LoVo (cell line): ENCODE results near the gene ADAMTS14.

ENCODE experiments used
- DNase-seq: peaks from one replicate; pipeline ENCODE4 v3.0.0-alpha.2; 2016; ENCODE audit warnings: low spot score

ADAMTS14 gene

DNA sequence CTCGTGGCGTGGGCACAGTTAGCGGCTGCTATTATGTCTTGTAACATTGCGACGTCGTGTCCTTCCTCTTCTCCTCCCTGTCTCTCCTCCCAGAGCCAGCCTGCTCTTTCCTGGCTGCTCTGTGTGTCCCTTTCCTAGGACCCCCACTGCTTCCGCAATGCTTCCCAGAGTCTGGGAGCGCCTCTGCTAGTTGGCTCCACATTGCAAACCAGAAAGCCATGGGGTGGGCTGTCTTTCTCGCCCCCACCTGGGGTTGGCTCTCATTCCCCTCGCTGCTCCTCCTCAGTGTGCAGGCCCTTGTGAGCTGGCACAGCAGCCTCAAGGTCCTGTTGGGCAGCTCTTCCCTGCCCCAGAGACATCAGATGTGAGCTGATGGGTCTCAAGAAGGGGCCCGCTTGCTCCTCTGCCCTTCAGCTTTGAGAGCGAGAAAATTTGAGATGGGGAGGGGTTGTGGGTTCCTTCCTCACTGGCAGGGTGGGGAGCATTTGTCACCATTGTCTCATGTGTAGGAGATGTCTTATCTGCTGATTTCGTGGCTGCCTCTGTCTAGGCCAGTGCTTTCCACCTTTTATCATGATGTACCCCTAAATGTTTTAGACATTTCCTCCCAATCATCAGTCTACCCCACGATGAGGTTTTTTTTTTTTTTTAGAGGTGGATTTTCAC, 3.3 kb downstream of the ADAMTS14 start:
- no peak for DNase-seq

DNA sequence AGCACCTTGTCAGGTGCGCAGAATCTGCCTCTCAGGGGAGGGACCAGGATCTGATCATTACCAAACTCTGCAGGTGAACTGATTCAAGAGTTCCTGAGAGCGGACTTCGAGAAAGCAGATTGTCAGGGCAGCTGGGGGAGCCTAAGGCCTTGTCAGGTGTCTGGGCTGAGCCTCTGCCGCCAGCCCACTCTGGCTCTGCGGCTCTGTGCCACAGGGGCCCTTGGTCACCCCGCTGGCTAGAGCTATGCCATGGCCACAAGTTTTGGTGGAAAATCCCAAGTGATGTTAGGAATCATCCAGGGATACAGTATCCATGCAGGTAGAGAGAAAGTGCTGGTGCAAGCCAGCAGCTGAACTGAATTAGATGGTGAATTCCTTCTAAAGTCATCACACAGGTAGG, 4.2 kb downstream of the ADAMTS14 start:
- DNase-seq, result no peak

DNA sequence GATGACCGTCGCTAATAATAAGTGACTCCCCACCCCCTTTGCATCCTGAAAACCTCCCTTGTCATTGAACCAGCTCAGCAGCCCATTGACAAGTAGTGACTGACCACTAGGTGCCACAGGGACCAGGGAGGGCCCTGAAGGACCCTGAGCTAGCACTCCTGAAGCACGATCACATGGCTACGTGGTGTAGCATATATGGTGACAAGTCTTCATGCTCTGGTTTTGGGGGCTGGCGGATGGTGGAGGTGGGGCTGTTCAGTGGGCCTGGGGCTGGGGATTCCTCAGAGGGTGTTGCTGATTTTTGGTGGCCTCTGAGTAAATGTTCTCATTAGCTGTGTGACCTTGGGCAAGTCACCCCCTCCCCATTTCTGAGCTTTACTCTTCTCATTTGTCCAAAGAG, 4.7 kb downstream of the ADAMTS14 start:
- no peak for DNase-seq

DNA sequence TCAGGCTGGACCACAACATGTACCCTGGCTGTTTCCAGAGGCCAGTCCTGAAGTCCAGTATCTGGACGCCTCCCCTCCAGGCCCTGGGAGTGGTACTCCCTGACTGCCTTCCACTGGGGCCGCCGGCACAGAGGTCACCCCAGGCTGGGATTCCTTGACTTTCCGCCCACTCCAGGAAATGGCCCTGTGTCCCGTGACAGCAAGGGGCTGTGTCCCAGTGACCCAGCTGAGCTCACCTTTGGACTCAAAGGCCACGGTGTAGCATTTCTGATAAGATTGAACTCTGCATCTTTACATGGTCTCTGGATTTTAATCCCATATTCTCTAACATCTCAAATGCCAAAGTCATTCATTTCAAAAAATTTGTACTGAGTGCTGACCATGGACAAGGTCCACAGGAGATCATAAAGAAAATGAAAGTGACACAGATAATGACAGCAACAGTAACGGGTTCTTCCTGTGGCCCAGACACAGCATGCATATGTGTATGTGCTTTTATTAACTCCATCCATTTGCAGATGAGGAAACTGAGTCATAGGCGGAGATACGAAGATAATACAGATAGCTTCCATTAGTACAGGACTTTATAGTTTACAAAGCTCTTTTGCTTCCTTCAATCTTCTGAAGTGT, 5.4 kb downstream of the ADAMTS14 start:
- DNase-seq, result no peak

DNA sequence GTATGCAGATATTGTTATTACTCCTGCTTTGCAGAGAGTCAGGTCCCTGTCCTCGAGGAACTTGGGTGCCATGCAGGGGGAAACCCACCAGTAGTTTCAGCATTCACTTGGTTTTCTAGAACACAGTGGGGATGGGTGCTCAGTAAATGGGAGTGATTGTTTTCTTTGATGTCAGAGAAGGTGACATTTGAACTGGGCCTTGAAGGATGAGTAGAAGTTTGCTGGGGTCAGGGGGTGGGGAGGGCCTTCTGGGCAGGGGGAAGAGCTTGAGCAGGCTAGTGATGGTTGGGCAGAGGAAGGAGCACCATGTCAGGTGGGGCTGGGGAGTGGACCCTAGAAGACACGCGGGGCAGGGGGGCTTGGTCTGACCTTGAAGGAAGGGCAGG, 5.9 kb downstream of the ADAMTS14 start:
- DNase-seq, result no peak

DNA sequence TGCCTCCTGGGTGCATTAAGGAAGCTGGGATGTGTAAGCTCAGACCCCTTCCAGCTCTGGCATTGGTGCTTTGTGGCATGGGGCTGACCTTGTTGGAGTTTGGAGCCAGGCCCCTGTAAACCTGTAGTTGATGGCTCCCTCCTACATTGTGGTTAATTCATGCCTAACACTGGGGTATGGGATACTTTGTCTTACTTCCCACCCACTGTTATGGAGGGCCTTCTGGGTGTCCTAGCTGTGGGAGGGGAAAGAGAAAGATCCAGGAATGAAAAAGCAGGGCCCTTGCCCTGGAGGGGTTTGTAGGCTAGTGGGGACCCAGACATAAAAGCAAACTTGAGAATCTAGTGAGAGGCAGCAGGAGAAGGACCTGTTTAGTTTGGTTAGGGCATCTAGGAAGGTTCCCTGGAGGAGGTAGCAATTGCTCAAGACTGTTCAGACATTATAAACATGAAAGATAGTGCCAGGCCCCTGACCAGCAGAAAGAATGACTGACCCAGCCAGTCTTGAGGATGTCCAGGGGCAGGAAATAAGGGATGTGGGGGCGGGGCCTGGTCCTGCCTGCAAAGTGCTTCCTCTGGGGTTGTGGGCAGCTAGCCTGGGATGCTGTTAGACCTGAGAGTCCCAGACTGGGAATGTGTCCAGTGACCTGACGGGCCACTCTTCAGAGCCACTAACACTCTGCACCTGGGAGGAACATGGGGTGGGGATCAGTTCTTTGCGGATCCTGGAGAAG, 6.6 kb downstream of the ADAMTS14 start:
- no peak for DNase-seq

DNA sequence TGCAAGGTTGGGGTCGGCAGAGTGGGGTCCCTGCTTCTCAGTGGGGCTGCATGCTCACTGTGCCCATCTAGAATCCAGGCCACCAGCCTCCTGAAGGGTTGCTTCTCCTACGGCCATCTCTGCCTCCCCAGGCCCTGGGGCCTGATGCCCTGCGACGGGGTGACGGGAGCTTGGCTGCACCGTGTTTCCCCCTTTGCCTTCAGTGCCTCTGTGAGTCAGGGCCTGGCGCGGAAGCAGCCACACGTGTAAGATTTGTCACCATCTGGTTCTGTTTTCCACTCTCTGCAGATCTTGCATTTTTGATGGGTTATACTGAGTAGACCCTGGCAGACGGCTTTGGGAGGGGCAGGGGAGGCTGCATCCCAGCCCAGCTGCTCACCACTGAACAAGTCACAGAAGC, 7.2 kb downstream of the ADAMTS14 start:
- no peak for DNase-seq

DNA sequence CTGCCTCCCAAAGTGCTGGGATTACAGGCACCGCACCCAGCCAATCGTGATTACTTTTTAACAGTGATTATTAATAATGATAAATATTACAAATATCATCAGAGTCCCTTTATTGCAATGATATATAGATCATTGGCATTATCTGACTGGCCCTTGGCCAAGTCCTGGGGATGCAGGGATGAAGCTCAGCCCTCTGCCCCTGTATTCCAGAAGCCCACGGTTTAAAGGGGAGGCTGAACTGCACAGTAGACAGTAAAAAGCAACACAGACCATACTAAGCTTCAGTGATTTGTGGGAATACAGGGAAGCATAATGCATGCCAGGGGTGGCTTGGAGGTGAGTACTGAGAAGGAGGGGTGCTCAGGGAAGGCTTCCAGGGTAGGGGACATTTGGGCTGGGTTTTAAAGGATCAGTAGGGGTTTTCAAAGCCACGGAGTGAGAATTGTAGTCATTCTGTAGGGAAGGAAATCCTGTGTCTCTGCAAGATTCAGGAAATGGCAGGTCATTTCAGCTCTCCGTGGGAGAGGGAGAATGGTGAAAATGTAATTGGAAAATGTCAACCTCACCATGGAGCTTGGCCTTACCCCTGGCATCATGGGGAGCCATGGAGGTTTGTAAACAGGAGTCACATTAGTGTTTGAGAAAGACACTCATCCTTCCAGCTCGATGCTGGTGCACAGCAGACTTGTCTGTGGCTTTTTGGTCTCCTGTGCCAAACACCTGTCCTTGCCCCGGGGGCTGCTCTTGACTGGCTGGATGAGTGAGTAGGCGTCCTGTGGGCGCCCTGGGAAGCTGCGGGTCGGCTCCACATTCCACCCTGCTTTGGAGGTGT, 8.8 kb downstream of the ADAMTS14 start:
- no peak for DNase-seq

DNA sequence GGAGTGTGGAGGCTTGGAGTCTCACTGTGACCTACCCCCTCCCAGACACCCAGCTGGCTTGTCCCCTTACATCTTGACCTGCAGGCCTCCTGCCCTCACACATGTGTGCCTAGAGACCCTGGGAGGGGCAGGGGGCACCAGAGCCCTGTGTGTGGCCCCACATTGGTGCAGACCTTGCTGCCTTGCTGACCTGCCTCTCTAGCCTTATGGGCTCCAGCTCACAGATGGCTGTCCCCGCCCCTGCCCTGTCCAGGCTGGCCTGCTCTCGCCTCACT, 9.4 kb downstream of the ADAMTS14 start:
- DNase-seq, result no peak

DNA sequence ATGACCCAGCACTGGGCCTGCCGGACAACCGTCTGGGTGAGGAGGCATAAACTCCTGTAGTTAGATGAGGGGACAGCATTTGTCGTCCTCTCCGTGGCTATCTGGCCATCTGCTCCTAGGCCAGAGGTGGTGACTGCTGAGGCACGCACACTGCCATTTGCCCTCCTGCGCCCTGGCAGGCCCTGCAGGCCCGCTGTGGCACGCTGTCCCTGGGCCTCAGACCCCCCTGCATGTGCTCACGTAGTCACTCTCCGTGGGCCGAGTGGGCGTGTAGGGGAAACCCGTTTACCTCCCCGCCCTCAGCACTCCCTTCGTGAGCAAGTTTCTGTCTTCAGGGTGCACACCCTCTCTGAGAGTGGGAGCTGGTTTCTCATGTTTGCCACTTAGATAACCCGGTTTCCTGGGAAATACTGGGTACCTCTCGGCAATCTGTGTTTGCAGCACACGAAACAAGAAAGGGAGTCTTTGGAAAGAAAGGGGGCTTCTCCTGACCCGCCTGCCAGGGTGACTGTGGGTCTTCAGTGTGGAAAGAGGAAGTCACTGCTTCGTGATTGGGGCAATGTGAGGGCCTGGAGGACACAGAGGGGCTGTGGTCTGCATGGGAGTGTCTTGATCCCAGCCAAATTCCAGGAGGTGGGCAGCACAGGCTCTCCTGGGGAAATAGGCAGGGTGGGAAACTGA, 10.8 kb downstream of the ADAMTS14 start:
- no peak for DNase-seq

DNA sequence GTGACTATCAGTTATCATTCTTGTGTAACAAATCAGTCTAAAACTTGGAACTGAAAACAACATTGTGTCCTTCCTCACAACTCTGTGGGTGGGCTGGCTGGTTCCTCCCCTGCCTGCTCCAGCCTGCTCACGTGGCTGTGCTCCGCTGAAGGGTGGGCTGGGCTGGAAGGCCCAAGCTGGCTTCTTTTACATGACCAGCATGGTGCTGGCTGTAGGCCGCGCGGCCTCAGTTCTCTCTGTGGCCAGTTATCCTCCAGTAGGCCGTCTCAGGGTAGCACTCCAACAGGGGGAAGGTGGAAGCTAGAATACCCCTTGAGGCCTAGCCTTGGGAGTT, 11.3 kb downstream of the ADAMTS14 start:
- DNase-seq, result no peak

DNA sequence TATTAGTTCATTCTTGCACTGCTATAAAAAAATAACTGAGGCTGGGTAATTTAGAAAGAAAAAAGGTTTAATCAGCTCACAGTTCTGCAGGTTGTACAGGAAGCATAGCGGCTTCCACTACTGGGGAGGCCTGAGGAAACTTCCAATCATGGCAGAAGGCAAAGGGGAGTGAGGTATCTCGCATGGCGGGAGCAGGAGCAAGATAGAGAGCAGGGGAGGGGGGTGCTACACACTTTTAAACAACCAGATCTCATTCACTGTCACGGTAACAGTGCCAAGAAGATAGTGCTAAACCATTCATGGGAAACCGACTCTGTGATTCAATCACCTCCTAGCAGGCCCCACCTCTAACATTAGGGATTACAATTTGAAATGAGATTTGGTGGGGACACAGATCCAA, 11.6 kb downstream of the ADAMTS14 start:
- no peak for DNase-seq

DNA sequence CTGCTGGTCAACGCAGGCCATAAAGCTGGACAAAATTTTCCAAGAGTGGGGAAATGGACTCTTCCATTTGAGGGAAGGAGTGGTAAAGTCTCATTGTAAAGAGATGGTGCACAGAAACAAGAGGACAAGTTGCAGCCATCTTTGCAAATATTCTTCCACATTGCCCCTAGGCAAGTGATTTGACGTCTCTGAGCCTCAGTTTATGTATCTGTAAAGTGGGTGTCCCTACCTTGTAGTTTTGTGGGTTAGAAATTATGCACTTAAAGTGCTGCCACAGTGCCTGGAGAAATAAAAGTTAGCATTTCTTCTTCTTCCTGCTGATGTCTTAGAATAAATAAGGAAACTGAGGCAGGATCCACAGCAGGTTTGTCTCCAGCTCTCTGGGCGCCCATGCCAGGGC, 12.1 kb downstream of the ADAMTS14 start:
- DNase-seq, result no peak

DNA sequence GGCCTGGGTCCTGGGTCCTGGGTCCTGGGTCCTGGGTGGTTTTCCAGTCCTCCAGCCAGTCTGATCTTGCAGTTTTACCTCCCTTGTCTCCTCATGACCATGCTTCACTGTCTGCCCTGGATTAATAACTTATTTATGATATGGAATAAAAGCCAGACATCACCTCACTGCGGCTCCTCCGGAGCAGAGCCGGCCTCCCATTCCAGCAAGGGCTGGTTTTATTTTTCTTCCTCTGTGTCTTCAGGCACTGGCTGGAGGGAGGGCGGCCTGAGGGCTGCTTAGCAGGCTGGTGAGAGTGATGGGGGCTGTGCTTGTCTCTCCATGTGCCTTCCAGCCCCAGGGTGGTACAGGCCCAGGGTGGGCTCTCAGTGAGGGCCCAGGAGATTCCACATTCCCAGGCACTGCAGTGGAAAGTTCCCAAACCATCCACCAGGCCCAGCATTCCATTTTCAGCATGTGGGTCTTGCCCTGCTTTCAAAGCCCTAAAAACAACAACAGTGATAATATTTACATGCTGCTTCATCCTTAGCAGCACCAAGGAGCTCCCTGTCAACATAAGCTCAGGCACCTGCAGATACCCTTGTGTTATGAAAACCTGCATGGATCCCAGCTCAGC, 12.6 kb downstream of the ADAMTS14 start:
- no peak for DNase-seq

DNA sequence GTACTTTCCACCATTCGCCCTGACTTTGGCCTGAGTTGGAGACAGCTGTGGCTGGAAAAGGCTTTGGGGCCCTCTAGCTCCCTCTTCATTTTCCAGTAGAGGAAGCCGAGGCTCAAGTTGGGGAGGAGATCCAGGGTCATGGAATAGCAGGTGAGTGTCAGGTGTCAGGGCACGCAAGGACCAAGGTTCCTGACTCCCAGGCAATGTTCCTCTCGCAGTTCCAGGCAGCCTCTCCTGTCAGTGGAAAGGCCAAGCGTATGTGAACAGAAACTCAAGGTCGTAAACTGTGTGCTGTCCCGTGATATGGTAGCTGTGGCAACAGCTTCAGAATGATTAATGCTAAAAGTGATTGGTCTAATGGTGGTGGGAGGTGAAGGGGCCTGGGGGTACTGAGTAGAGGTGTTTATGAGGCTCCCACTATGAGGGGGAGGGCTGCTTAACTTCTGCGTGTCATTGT, 13.2 kb downstream of the ADAMTS14 start:
- DNase-seq, result no peak

DNA sequence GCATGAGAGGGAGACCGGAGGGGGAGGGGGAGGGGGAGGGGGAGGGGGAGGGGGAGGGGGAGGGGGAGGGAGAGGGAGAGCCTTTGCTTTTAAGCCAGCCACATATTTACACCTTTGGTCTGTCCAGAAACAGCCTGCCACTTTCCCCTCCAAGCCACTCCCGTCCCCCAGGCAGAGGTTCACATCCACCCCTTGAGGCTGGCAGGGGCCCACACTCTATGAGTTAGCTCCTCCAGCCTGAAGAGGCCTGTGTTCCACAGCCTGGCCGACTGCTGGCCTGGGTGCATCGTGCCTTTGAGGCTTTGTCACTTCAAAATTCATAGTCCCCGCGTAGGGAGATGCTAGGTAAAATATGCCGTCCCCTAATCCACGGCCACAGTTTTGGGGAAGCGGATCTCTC, 16.5 kb downstream of the ADAMTS14 start:
- DNase-seq, result no peak

DNA sequence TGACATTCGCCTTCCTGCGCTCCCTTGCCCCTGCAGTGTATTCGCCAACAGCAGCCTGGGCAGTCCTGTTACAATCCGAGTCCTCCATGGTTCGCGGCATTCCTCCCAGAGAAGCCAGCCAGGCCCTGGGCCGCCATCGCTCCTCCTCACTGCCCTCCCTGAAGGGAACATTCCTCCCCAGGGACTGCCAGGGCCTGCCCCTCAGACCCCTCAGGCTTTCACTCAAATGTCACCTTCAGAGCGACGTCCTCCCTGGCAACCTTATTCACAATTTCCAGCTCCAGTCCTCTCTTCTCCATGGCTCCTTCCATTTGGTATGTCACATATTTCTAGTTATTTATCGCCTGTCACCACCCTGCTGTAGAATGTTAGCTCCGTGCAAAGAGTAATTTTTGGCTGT, 17.4 kb downstream of the ADAMTS14 start:
- DNase-seq, result no peak

DNA sequence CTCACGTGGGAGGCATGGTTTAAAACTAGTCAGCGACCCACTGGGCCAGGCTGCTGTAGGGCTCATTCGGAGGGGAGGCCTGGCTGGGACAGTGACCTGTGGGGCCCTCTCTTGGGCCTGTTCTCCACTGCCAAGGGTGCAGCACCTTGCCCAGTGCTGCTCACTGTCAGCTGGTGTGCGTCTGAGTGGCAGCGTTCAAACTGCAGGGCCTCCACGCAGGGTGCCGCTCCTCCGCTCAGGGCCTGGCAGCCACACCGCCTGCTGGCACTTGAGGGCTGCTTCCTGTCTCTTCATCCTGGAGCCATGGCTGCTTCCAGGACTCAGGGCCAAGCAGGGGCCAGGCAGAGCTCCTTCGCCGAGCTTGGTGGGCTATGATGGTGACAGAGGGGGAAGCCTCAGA, 18.3 kb downstream of the ADAMTS14 start:
- no peak for DNase-seq

DNA sequence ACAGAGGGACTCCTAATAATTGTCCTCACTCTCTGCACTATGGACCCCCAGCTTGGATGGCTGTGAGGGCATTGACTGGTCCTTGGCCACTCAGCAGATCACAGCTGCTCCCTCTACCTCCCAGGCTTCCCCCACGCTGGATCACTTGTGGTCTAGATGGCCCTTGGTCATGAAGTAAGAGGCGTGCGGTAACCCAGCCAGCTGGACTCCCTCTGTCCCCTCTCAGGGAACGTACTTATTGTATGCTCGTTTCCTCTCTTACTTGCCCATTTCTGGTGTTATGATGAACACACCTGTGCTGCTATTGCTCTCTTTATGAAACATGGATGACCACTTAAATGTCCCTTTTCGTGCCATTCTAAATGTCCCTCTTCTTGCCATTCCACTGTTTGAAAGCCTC, 19.3 kb downstream of the ADAMTS14 start:
- no peak for DNase-seq

DNA sequence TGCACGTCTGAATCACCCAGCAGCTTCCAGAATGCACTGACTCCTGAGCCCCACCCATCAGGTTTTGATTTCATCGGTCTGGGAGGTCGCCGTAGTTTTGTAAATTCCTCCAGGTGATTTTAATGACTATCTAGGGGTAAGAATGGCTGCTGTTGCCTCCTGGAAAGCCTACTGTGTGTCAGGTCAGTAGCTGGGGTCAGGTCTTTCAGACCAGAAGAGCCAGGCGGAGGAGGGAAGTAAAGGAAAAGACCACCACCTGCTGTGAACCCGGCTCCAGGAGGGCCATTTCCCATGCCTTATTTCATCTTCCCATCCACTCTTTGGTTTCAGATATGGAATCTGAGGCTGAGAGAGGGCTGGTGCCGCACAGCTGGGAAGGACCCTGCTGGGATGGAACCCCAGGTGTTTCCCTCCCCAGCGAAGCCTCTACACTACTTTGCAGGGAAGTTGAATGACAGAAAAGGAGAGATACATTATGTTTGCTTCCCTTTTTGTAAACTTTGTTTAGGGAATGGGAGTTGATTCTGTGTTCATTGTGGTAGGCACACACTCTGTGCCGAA, 19.8 kb downstream of the ADAMTS14 start:
- DNase-seq, result no peak

DNA sequence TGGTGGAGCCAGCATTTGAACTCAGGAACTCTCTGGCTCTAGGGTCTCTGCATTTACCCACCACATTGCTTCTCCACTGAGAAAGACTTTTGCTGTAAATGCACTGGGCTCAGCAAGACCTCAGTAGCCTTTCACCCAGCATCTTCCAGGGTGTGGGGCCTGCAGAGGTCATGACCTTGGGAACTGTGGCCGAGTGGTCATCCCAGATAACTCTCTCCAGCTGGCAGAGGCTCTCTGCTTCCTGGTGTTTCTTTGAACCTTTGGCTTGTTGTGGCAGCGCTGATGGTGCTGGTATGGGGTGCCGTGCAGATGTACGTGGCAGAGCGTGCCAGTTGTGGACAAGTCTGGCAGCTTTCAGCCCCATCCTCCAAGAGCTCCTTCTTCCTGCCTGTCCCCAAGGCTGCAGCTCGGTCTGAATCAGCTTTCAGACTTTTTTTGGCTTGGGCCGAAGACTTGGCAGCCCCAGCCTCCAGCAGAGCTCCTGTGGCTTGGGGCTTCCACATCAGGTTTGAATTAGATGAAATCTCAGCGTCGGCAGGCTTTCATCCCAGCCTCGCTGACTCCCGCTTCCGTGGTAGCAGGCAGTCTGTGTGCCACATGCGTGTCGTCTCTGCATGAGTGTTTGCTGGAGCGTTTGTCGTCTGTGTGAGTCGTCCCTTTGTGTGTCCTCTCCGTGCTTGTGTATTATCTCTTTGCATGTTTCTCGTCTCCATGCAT, 21.5 kb downstream of the ADAMTS14 start:
- DNase-seq, result no peak
